Testis (tissue), 2 donors: ENCODE results near the gene ROR2.

Source experiments
- CTCF ChIP-seq, 3 experiments: fragments of 450-650 bp in 2 of 3; fragments of 200-600 bp in 1 of 3; sonication (generic) in 1 of 3; IDR thresholded peaks; one replicate each; pipeline ENCODE4 v1.5.1; 2016 to 2019; ENCODE audit warnings: antibody characterized with exemption in 3 of 3, mild to moderate bottlenecking in 2 of 3, moderate library complexity in 1 of 3
- POLR2A ChIP-seq: fragments of 450-650 bp; IDR thresholded peaks from one replicate; pipeline ENCODE4 v1.6.1; 2017; ENCODE audit warnings: antibody characterized with exemption, mild to moderate bottlenecking, moderate library complexity

DNA sequence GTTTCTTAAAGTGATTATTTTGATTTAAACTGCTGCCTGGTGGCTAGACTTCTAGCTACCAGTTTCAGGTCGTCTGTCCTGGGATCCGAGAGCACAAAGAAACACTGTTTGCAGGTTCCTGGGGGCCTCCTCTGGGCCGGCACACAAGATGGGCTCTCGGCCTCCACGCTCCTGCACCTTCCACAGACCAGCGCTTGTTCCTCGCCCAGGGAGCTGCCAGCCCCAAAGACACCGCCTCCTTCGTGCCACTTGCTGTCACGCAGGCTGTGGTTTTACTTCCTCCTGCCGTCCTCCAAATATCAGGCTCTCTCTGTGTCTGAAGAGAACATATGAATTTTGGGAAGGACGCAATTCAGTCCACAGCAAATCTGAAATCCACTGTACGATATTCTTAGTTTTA lies 105.8 kb downstream of the ROR2 start:
- TF ChIP-seq POLR2A: no peak
- TF ChIP-seq CTCF (IDR thresholded peaks at IDR 0.05): no peak
